IMR-90 (cell line): Measurements from ENCODE around the gene RNF32. TPM values are rescaled to one million over a fixed set of nuclear protein-coding genes. Genes with fewer than 3 reads are reported as not detected.

Experiments
- ATAC-seq: fragments of 200-7000 bp; cut with Tn5 transposase; 2 replicates; pipeline ENCODE4 v1.9.1; 2020; ENCODE audit warnings: low read depth, mild to moderate bottlenecking, moderate library complexity
- BruUV-seq: library from RNA; stranded (reverse); fragments of 400-500 nt; replicated peaks from 2 replicates; lab custom pipeline; 2021; lab: Mats Ljungman, UMichigan
- CTCF ChIA-PET: fragments of 300-600 bp; formaldehyde crosslinking; extraction: SDS; loops from one replicate; lab custom pipeline; 2021; ENCODE audit warnings: antibody characterized with exemption; lab: Yijun Ruan, JAX
- POLR2A ChIA-PET: fragments of 300-600 bp; sonication (Branson Sonifier 250); formaldehyde crosslinking; loops from one replicate; lab custom pipeline; 2022; ENCODE audit warnings: antibody characterized with exemption; ENCODE audit not compliant: unreplicated experiment; lab: Charles Lee
- DNase-seq: peaks from one replicate; pipeline ENCODE4 v3.0.0; 2013
- H2AFZ ChIP-seq: replicated peaks from 2 replicates; pipeline ENCODE3; 2013; ENCODE audit warnings: low read length, mild to moderate bottlenecking; ENCODE audit not compliant: poor library complexity
- H2AK5ac ChIP-seq: 2 replicates; pipeline ENCODE4 v1.6.1; 2013; ENCODE audit warnings: low read depth, low read length, inconsistent platforms
- H2AK9ac ChIP-seq: replicated peaks from 2 replicates; pipeline ENCODE3; 2013; ENCODE audit warnings: mild to moderate bottlenecking, low read depth, low read length, moderate library complexity; ENCODE audit not compliant: poor library complexity
- H2BK120ac ChIP-seq: 2 replicates; pipeline ENCODE4 v1.6.1; 2013; ENCODE audit warnings: low read depth, low read length, inconsistent platforms
- H2BK15ac ChIP-seq: 3 replicates; pipeline ENCODE4 v1.6.1; 2013; ENCODE audit warnings: low read depth, low read length, inconsistent platforms
- H2BK20ac ChIP-seq: 2 replicates; pipeline ENCODE4 v1.6.1; 2013; ENCODE audit warnings: low read depth, mild to moderate bottlenecking, inconsistent platforms, low read length, moderate library complexity
- H2BK5ac ChIP-seq: 2 replicates; pipeline ENCODE4 v1.6.1; 2013; ENCODE audit warnings: mild to moderate bottlenecking, low read depth, low read length, inconsistent platforms; ENCODE audit not compliant: poor library complexity, severe bottlenecking
- H3K14ac ChIP-seq: replicated peaks from 2 replicates; pipeline ENCODE4 v1.6.1; 2013; ENCODE audit warnings: low read depth, low read length, inconsistent platforms
- H3K18ac ChIP-seq: 2 replicates; pipeline ENCODE4 v1.6.1; 2013; ENCODE audit warnings: low read depth, low read length, control low read depth
- H3K23ac ChIP-seq: 2 replicates; pipeline ENCODE4 v1.6.1; 2013; ENCODE audit warnings: low read depth, low read length, inconsistent platforms
- H3K27ac ChIP-seq: 2 replicates; pipeline ENCODE4 v1.5.1; 2013; ENCODE audit warnings: mild to moderate bottlenecking, control low read depth, low read length; ENCODE audit not compliant: insufficient read depth
- H3K27me3 ChIP-seq: 2 replicates; pipeline ENCODE4 v1.6.1; 2013; ENCODE audit warnings: low read length; ENCODE audit not compliant: control insufficient read depth, insufficient read depth
- H3K36me3 ChIP-seq: 2 replicates; pipeline ENCODE4 v1.6.1; 2013; ENCODE audit warnings: low read length, mixed read lengths; ENCODE audit not compliant: control insufficient read depth, insufficient read depth
- H3K4ac ChIP-seq: 2 replicates; pipeline ENCODE4 v1.6.1; 2013; ENCODE audit warnings: low read depth, low read length, inconsistent platforms
- H3K4me1 ChIP-seq: 2 replicates; pipeline ENCODE4 v1.6.1; 2013; ENCODE audit warnings: low read length, mixed read lengths; ENCODE audit not compliant: control insufficient read depth, insufficient read depth
- H3K4me2 ChIP-seq: 2 replicates; pipeline ENCODE4 v1.6.1; 2013; ENCODE audit warnings: low read depth, mild to moderate bottlenecking, control low read depth, low read length, moderate library complexity
- H3K4me3 ChIP-seq: 2 replicates; pipeline ENCODE4 v1.5.1; 2013; ENCODE audit warnings: low read depth, mild to moderate bottlenecking, control low read depth, low read length, moderate library complexity; ENCODE audit not compliant: insufficient read depth
- H3K56ac ChIP-seq: 2 replicates; pipeline ENCODE4 v1.6.1; 2013; ENCODE audit warnings: low read length, inconsistent platforms; ENCODE audit not compliant: insufficient read depth; ENCODE audit errors: extremely low read depth
- H3K79me1 ChIP-seq, 2 experiments: 2 replicates each; pipeline ENCODE4 v1.6.1; 2013; ENCODE audit warnings: low read length in 2 of 2, inconsistent platforms in 1 of 2, low read depth in 1 of 2
- H3K9ac ChIP-seq: 2 replicates; pipeline ENCODE4 v1.6.1; 2013; ENCODE audit warnings: low read depth, low read length, control low read depth
- H3K9me1 ChIP-seq: 2 replicates; pipeline ENCODE4 v1.6.1; 2013; ENCODE audit warnings: low read length, inconsistent platforms; ENCODE audit not compliant: insufficient read depth
- H3K9me3 ChIP-seq: 2 replicates; pipeline ENCODE4 v1.6.1; 2013; ENCODE audit warnings: low read length; ENCODE audit not compliant: control insufficient read depth, insufficient read depth
- H4K20me1 ChIP-seq: 2 replicates; pipeline ENCODE4 v1.6.1; 2013; ENCODE audit warnings: low read length, inconsistent platforms; ENCODE audit not compliant: insufficient read depth
- H4K5ac ChIP-seq: 2 replicates; pipeline ENCODE4 v1.6.1; 2013; ENCODE audit warnings: mild to moderate bottlenecking, low read depth, low read length, control low read depth
- H4K8ac ChIP-seq, 2 experiments: 2 replicates each; pipeline ENCODE4 v1.6.1; 2013; ENCODE audit warnings: low read depth in 2 of 2, low read length in 2 of 2, control low read depth in 1 of 2, inconsistent platforms in 1 of 2
- H4K91ac ChIP-seq: 2 replicates; pipeline ENCODE4 v1.6.1; 2013; ENCODE audit warnings: low read depth, low read length, inconsistent platforms; ENCODE audit not compliant: insufficient read depth
- BHLHE40 ChIP-seq: fragments of 150-350 bp; IDR thresholded peaks from 2 replicates; pipeline ENCODE4 v1.6.1; 2016; ENCODE audit warnings: mild to moderate bottlenecking, low read depth, low read length
- CEBPB ChIP-seq: IDR thresholded peaks from 2 replicates; pipeline ENCODE4 v1.6.1; 2012; ENCODE audit warnings: low read depth, low read length, improper control_type of control experiment
- CHD1 ChIP-seq: IDR thresholded peaks from 2 replicates; pipeline ENCODE4 v1.6.1; 2012; ENCODE audit warnings: low read depth, low read length, improper control_type of control experiment
- FOS ChIP-seq: fragments of 150-350 bp; IDR thresholded peaks from 2 replicates; pipeline ENCODE4 v1.6.1; 2016; ENCODE audit warnings: low read depth, low read length
- MXI1 ChIP-seq: IDR thresholded peaks from 2 replicates; pipeline ENCODE4 v1.6.1; 2012; ENCODE audit warnings: low read depth, mild to moderate bottlenecking, low read length, moderate library complexity, borderline replicate concordance
- NFE2L2 ChIP-seq: fragments of 150-350 bp; IDR thresholded peaks from 2 replicates; pipeline ENCODE4 v1.6.1; 2016; ENCODE audit warnings: low read depth, mild to moderate bottlenecking, low read length
- POLR2A ChIP-seq: IDR thresholded peaks from 2 replicates; pipeline ENCODE4 v1.6.1; 2012; ENCODE audit warnings: mild to moderate bottlenecking, low read depth, low read length
- RAD21 ChIP-seq: IDR thresholded peaks from 2 replicates; pipeline ENCODE4 v1.6.1; 2012; ENCODE audit warnings: low read length, improper control_type of control experiment
- RFX5 ChIP-seq: IDR thresholded peaks from 2 replicates; pipeline ENCODE4 v1.8.0; 2012; ENCODE audit warnings: low read depth, mild to moderate bottlenecking, low read length, moderate library complexity
- dilution Hi-C: fragments of 300-500 bp; cut with HindIII; formaldehyde crosslinking; loops from one replicate; pipeline ENCODE4 v1.14.3; 2018; ENCODE audit warnings: low sequenced_read_pairs; ENCODE audit not compliant: unreplicated experiment
- in situ Hi-C: fragments of 300-500 bp; cut with MboI; formaldehyde crosslinking; loops from 3 replicates; pipeline ENCODE4 v1.14.3; 2019; ENCODE audit warnings: low sequenced_read_pairs, inconsistent platforms, mixed read lengths
- intact Hi-C: fragments of 100-400 bp; cut with micrococcal nuclease; formaldehyde crosslinking; loops from 2 replicates; pipeline ENCODE4 v1.10.0; 2022
- polyA plus RNA-seq, 3 experiments: library from polyadenylated mRNA; depleted of rRNA; stranded (reverse); fragments of >200 nt; gene quantifications; 2 replicates each; pipeline ENCODE4 v1.2.3, GENCODE V29; 2012; ENCODE audit warnings: low replicate concordance in 1 of 3
- total RNA-seq: library from RNA; depleted of rRNA; stranded (reverse); fragments of >200 nt; gene quantifications from 2 replicates; pipeline ENCODE4 v1.2.3, GENCODE V29; 2012
- TF ChIP-seq, protein P1 (sequence below): fragments of 150-350 bp; IDR thresholded peaks from 2 replicates; pipeline ENCODE4 v1.6.1; 2017; ENCODE audit warnings: mild to moderate bottlenecking, antibody characterized with exemption, low read length, low read depth
- TF ChIP-seq, protein P2 (sequence below): conservative IDR thresholded peaks from 2 replicates; pipeline ENCODE4 v1.5.1; 2012; ENCODE audit warnings: mild to moderate bottlenecking, low read depth, low read length, improper control_type of control experiment
- TF ChIP-seq, protein P3 (sequence below): fragments of 150-350 bp; IDR thresholded peaks from 2 replicates; pipeline ENCODE4 v1.6.1; 2016; ENCODE audit warnings: low read depth, mild to moderate bottlenecking, low read length, moderate library complexity, borderline replicate concordance

The RNF32 gene
- total and polyA plus RNA-seq, 2 of the 4 experiments (the other 2 are of a cell fraction) = 0.36 to 0.63 TPM

DNA sequence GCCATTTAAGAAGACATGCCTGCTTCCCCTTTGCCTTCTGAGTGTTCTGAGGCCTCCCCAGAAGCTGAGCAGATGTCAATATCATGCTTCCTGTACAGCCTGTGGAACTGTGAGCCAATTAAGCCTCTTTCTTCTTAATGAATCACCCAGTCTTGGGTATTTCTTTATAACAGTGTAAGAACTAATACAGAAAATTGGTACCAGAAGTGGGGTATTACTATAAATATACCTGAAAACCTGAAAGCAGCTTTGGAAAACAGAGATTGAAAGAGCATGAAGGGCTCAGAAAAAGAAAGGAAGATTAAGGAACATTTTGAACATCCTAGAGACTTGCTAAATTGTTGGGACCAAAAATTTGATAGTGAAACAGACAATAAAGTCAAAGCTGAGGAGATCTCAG lies 12.0 kb upstream of the RNF32 start:
- Histone ChIP-seq H3K9me1 (no peaks in the 10 kb centered on the region), H3K18ac (no peak overlapping the region), H3K23ac (no peak overlapping the region), H3K4me3 (no peak overlapping the region), H3K9me3 (0 out of 2 replicates have a peak, but pooled peaks cover 2% of the 10 kb centered on the region), H3K36me3 (no peaks in the 10 kb centered on the region), H2AK5ac (no peak overlapping the region), H3K4ac (no peak overlapping the region), H4K5ac (no peak overlapping the region), H4K20me1 (no peaks in the 10 kb centered on the region), H3K27ac (no peak overlapping the region), H3K79me1 (no peaks in the 10 kb centered on the region), H3K56ac (no peak overlapping the region), H2AK9ac (no peak overlapping the region), H3K14ac (no peak overlapping the region), H2BK5ac (no peak overlapping the region), H2BK120ac (no peak overlapping the region), H4K8ac (no peak overlapping the region), H2AFZ (no peak overlapping the region), H4K91ac (no peak overlapping the region), H2BK15ac (no peak overlapping the region), H3K9ac (no peak overlapping the region), H2BK20ac (no peak overlapping the region), H3K4me2 (no peak overlapping the region), H3K27me3 (no peaks in the 10 kb centered on the region), H3K4me1 (no peaks in the 10 kb centered on the region)
- dilution Hi-C loops (no loop called here), intact Hi-C loops (no loop called here), in situ Hi-C loops (loop anchor here (25.0 kb wide), 2 partner anchors 509 to 816 kb away; partner anchors contain the start of genes SHH and UBE3C)
- ChIA-PET CTCF (no interaction called here), POLR2A (no interaction called here)
- no peak for TF ChIP-seq BHLHE40
- TF ChIP-seq CEBPB = no peak
- TF ChIP-seq RAD21 = no peak
- TF ChIP-seq, protein P1, sequence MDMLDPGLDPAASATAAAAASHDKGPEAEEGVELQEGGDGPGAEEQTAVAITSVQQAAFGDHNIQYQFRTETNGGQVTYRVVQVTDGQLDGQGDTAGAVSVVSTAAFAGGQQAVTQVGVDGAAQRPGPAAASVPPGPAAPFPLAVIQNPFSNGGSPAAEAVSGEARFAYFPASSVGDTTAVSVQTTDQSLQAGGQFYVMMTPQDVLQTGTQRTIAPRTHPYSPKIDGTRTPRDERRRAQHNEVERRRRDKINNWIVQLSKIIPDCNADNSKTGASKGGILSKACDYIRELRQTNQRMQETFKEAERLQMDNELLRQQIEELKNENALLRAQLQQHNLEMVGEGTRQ = no peak
- TF ChIP-seq FOS = no peak
- no peak for TF ChIP-seq RFX5
- no peak for TF ChIP-seq NFE2L2
- no peak for TF ChIP-seq MXI1
- TF ChIP-seq, protein P2, sequence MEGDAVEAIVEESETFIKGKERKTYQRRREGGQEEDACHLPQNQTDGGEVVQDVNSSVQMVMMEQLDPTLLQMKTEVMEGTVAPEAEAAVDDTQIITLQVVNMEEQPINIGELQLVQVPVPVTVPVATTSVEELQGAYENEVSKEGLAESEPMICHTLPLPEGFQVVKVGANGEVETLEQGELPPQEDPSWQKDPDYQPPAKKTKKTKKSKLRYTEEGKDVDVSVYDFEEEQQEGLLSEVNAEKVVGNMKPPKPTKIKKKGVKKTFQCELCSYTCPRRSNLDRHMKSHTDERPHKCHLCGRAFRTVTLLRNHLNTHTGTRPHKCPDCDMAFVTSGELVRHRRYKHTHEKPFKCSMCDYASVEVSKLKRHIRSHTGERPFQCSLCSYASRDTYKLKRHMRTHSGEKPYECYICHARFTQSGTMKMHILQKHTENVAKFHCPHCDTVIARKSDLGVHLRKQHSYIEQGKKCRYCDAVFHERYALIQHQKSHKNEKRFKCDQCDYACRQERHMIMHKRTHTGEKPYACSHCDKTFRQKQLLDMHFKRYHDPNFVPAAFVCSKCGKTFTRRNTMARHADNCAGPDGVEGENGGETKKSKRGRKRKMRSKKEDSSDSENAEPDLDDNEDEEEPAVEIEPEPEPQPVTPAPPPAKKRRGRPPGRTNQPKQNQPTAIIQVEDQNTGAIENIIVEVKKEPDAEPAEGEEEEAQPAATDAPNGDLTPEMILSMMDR = no peak
- TF ChIP-seq CHD1 = no peak
- TF ChIP-seq POLR2A = no peak
- TF ChIP-seq, protein P3, sequence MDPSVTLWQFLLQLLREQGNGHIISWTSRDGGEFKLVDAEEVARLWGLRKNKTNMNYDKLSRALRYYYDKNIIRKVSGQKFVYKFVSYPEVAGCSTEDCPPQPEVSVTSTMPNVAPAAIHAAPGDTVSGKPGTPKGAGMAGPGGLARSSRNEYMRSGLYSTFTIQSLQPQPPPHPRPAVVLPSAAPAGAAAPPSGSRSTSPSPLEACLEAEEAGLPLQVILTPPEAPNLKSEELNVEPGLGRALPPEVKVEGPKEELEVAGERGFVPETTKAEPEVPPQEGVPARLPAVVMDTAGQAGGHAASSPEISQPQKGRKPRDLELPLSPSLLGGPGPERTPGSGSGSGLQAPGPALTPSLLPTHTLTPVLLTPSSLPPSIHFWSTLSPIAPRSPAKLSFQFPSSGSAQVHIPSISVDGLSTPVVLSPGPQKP = no peak
- BruUV-seq = no TSS peak
- no peak for ATAC-seq
- no peak for DNase-seq
